ENCODE measurements around the gene BLCAP. TPM values are rescaled to one million over a fixed set of nuclear protein-coding genes. Genes with fewer than 3 reads are reported as not detected.
"Not testable (repeated sequence)": the region's sequence is repeated elsewhere in the genome, so short reads cannot be mapped to it uniquely, and the experiment has no call there.

The BLCAP gene
- total RNA-seq, 1 donor from 2014 or later = 44.2 TPM

GRCh38 chr20:37543828-37544227 lies 16.2 kb upstream of the BLCAP start:
- DNase-seq (ENCODE audit: low read depth, low spot score) = no peak
- Mint-ChIP-seq H3K27me3 (ENCODE audit: low read depth) (no peaks in the 10 kb centered on the region), H3K4me1 (peaks cover 12% of the 10 kb centered on the region), H3K4me3 (no peak overlapping the region), H3K9me3 (no peaks in the 10 kb centered on the region), H3K36me3 (ENCODE audit: low read depth) (no peaks in the 10 kb centered on the region), H3K27ac (ENCODE audit: unreplicated experiment) (no peak overlapping the region)
- peak; percentile 60 for TF ChIP-seq CTCF (conservative IDR thresholded peaks at IDR 0.05)

- Mint-ChIP-seq H3K27ac (ENCODE audit: unreplicated experiment) (no peak overlapping the region), H3K9me3 (no peaks in the 10 kb centered on the region), H3K27me3 (ENCODE audit: low read depth) (peaks cover 4% of the 10 kb centered on the region), H3K4me3 (no peak overlapping the region), H3K36me3 (ENCODE audit: low read depth) (no peaks in the 10 kb centered on the region), H3K4me1 (peaks cover 12% of the 10 kb centered on the region)
- no peak for TF ChIP-seq CTCF (conservative IDR thresholded peaks at IDR 0.05)
- no peak for DNase-seq (ENCODE audit: low read depth, low spot score)
Measured at GRCh38 chr20:37542281-37542680, 14.6 kb upstream of the BLCAP start.

GRCh38 chr20:37541326-37541725 lies 13.7 kb upstream of the BLCAP start:
- H3K9me3 Mint-ChIP-seq = no peaks in the 10 kb centered on the region
- no peak for TF ChIP-seq CTCF (conservative IDR thresholded peaks at IDR 0.05)
- DNase-seq (ENCODE audit: low read depth, low spot score) = no peak
- H3K27me3 Mint-ChIP-seq (ENCODE audit: low read depth) = peaks cover 4% of the 10 kb centered on the region
- peaks cover 12% of the 10 kb centered on the region for H3K4me1 Mint-ChIP-seq
- no peaks in the 10 kb centered on the region for H3K36me3 Mint-ChIP-seq (ENCODE audit: low read depth)
- H3K27ac Mint-ChIP-seq (ENCODE audit: unreplicated experiment) = no peak overlapping the region
- H3K4me3 Mint-ChIP-seq = no peak overlapping the region

- H3K4me1 Mint-ChIP-seq = peaks cover 12% of the 10 kb centered on the region
- not testable (repeated sequence) for H3K36me3 Mint-ChIP-seq (ENCODE audit: low read depth); H3K9me3 Mint-ChIP-seq; DNase-seq (ENCODE audit: low read depth, low spot score); H3K27me3 Mint-ChIP-seq (ENCODE audit: low read depth); H3K27ac Mint-ChIP-seq (ENCODE audit: unreplicated experiment); H3K4me3 Mint-ChIP-seq
Measured at GRCh38 chr20:37540838-37541237, 13.2 kb upstream of the BLCAP start.

GRCh38 chr20:37540001-37540400 lies 12.3 kb upstream of the BLCAP start:
- DNase-seq (ENCODE audit: low read depth, low spot score) = no peak
- TF ChIP-seq CTCF (conservative IDR thresholded peaks at IDR 0.05) = no peak
- no peaks in the 10 kb centered on the region for H3K36me3 Mint-ChIP-seq (ENCODE audit: low read depth)

GRCh38 chr20:37539424-37539823 lies 11.7 kb upstream of the BLCAP start:
- TF ChIP-seq CTCF (conservative IDR thresholded peaks at IDR 0.05) = no peak
- H3K9me3 Mint-ChIP-seq = no peaks in the 10 kb centered on the region
- no peak overlapping the region for H3K4me3 Mint-ChIP-seq
- peaks cover 4% of the 10 kb centered on the region for H3K27me3 Mint-ChIP-seq (ENCODE audit: low read depth)
- H3K27ac Mint-ChIP-seq (ENCODE audit: unreplicated experiment) = no peak overlapping the region
- DNase-seq (ENCODE audit: low read depth, low spot score) = no peak
- no peaks in the 10 kb centered on the region for H3K36me3 Mint-ChIP-seq (ENCODE audit: low read depth)
- H3K4me1 Mint-ChIP-seq = peaks cover 15% of the 10 kb centered on the region

More at GRCh38 chr20:37540001-37540400, 12.3 kb upstream of the BLCAP start:
- H3K27ac Mint-ChIP-seq (ENCODE audit: unreplicated experiment) = no peak overlapping the region
- no peaks in the 10 kb centered on the region for H3K9me3 Mint-ChIP-seq
- H3K4me3 Mint-ChIP-seq = no peak overlapping the region
- H3K4me1 Mint-ChIP-seq = peaks cover 12% of the 10 kb centered on the region
- H3K27me3 Mint-ChIP-seq (ENCODE audit: low read depth) = peaks cover 4% of the 10 kb centered on the region
